ENCODE data around the gene MEF2A.

GRCh38 chr15:99703603-99704443 lies 138.0 kb downstream of the MEF2A start:
- TF ChIP-seq ZNF565 (CRISPR knock-in tag; conservative IDR thresholded peaks at IDR 0.05; ENCODE audit: low read depth), result no peak
- TF ChIP-seq PATZ1 (CRISPR knock-in tag; IDR thresholded peaks at IDR 0.05; ENCODE audit: borderline replicate concordance), result no peak
- no peak for TF ChIP-seq GLIS3 (CRISPR knock-in tag; IDR thresholded peaks at IDR 0.05)
